NK-92 (cell line): ENCODE data around the gene TMEM202.
"Not testable (repeated sequence)": the region's sequence is repeated elsewhere in the genome, so short reads cannot be mapped to it uniquely, and the experiment has no call there.

ENCODE experiments used
- DNase-seq: peaks from one replicate; lab custom pipeline; 2025; ENCODE audit not compliant: unreplicated experiment; lab: John Stamatoyannopoulos, UW

Gene TMEM202, protein sequence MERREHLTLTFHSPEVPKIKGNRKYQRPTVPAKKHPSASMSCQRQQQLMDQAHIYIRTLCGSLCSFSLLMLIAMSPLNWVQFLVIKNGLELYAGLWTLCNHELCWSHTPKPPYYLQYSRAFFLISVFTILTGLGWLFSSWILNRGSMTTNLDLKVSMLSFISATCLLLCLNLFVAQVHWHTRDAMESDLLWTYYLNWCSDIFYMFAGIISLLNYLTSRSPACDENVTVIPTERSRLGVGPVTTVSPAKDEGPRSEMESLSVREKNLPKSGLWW

DNA sequence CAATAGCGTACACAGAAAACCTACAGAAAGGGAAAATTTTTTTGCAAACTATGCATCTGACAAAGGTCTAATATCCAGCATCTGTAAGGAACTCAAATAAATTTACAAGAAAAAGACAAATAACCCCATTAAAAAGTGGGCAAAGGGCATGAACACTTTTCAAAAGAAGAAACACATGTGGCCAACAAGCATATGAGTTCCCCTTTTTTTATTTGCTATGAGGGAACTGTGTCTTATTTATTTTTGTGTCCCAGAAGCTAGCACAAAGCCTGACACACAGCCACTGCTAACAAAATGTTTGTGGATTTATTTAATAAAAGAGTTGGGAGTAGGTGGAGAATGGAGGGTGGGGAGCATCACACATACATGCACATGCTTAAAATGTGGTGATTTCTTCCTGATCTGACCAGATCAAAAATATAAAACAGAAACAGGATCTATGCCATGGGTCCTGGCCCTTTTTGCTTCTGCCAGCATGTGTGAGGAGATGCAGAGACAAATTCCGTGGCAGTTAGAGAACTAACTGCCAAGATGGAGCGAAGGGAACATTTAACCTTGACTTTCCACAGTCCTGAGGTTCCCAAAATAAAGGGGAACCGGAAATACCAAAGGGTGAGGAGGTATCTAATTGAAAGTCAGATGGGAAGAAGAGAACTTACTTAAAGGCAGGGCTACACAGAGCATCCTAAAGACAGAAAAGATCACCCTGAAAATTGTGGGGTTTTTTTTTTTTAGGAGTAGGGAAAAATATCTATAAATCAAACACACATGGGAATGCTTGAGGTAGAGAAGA lies at the start of gene TMEM202:
Gene TMEM202 (plus strand): TSS at position 510 of the 793 bp plus-strand sequence. CDS start 22 bp downstream, at position 532.
- no peak for DNase-seq

DNA sequence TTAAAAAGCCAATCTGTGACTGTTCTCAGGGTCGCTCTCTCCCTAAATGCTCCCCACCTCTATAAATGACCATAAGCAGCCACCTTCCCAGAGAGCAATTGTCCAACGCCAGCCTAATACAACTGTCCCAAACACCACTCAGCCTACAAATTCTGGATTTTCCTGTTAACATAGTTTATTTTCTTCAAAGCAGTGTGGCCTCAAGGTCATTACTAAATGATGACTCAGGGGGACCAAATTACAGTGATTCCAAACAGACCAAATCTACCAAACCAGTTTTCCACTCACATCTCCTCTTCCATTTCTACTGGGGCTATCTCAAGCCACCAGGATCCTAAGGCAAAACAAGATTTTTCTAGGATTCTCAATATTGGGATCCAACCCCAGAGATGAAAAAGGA lies 44.8 kb upstream of the TMEM202 start:
- no peak for DNase-seq

DNA sequence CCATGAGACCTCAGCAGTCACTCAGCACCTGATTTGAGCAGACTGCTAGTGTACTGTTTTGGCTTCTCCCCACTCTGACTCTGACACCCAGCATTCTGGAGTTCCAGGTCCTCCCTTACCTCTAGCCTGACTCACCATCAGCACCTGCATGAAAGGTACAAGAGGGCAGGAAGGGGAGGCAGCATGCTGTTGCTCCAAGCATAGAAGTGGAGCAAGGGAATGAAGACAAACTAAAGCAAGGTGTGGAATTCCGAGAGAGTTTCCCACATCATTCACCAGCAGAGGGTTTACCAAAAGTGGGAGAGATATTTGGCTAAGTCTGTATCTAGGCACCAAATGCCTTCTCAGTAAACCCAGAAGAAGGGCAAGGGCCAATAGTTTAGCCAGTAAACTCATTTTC lies 43.6 kb upstream of the TMEM202 start:
- DNase-seq, result no peak

DNA sequence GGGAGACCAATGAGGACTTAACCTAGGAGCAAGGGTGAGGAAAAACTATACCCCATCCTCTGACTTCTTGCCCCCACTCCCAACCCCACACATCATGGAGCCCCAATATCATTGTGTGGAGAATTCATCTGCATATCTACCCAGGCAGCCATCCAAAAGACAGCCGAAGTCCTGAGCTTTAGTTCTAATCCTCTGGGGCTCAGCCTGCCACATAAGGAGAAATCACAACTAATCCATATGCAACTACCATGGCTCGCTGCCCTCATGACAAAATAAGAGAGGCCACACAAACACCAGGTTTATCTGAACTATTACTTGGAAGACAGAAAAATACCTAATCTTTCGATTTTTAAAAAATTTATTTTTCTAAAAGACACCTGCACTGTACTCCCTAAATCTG lies 40.0 kb upstream of the TMEM202 start:
- no peak for DNase-seq

DNA sequence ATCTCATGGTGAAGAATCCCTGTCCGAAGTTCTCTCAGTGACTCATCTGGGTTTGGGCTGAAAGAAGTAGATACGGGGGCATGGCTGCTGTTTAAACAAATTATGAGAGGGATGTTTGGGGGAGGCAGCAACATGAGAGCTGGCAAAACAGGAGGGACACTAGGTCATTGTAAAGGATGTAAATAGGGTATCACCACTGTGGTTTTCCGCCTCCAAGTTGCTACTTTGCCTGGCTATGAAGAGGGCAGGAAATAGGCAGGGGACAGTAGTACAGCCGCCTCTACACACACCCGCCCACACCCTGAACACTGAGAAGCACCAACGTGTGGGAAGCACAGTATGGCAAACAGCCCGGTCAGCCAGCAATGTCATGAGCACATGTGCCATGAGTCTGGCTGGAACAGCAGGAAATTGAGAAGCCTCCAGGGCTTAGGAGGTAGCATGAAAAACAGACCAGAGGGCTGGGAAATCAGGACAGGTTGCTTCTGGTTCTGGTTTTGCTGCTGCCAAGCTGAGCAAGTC lies 39.4 kb upstream of the TMEM202 start:
- DNase-seq, result no peak

DNA sequence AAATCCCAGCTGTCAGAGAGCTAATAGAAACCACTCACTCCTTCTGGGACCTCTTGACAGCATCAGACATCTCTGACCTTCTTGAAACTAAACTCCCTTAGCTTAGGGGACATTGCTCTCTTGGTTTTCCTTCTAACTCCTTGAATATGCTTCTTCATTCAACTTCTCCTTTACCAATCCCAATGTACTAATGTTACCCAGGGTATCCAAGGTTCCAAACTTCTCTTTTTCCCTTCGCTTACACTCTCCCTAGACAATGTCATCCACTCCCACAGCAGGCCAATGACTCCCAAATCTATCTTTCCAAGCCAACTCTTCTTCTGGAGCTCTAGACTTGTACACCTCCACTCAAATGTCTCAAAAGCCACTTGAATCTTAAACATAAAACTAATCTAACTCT lies 36.9 kb upstream of the TMEM202 start:
- DNase-seq, result no peak

DNA sequence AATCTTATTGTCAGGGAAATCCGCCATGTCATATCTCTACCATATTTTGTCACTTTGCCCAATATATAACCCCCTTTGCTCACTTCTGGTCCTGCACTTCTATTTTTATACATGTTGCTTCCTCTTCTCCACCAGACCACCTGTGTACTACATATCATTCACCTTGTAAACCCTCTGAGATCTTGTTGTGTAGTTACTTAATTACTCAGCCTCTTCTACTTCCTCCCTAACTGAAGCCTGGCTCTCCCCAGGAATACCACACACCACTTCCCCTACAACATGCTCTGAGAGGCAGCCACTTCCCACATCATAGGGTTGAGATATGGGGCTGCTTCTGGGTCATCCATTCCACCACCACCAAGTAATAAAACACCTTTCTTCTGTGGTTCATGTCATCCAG lies 32.3 kb upstream of the TMEM202 start:
- DNase-seq, result no peak

DNA sequence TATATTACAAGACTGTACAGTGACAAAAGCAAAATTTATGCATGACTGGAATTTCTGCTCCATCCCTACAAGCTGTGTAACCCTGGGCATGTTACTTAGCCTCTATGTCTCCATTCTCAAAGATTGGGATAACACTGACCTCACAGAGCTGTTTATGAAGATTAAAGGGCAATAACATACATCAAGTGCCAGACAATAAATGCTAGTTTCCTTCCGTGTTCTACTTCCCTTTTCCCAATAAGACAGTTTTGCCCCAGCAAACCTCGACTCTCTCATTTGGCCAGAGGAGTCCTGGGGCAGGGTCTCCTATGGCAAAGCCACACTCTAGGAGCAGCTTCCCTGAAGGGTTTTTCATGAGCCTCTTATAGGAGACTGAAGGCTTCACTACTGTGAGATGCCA lies 29.8 kb upstream of the TMEM202 start:
- no peak for DNase-seq

DNA sequence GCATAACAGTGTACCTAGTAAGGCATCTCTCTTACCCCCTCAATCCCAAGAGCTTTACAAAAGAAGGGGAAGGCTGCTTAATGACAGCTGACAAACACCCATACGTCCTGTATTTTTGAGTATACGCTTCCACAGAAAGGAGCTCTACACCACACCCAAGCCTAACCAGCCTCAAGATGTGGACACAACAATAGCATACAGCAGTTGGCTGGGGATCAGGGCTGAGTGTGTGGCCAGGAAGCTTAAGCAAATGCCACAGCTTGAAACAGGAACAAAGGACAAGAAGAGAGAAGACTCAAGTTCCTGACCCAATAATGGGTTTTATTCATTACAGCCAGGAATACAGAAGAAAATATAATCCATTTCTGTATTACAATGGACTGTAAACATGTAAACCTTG lies 29.2 kb upstream of the TMEM202 start:
- no peak for DNase-seq

DNA sequence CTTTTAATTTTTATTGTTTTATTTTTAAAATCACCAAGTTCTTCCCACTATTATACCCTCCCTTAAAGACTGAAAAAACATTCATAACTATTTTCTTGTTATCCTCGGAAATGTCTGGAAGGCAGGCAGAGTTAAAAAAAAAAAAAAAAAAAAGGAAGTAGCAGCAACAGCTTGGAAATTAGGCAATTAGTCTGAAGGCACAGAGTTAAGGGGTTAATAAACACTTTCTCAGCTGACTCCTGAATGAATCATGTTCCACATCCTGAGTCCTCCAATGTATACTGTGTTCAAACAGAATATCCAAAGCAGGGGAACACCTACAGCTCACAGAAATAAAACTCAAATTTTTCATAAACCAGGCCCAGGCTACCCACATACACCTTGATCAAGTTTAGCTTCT lies 28.1 kb upstream of the TMEM202 start:
- DNase-seq, result no peak

DNA sequence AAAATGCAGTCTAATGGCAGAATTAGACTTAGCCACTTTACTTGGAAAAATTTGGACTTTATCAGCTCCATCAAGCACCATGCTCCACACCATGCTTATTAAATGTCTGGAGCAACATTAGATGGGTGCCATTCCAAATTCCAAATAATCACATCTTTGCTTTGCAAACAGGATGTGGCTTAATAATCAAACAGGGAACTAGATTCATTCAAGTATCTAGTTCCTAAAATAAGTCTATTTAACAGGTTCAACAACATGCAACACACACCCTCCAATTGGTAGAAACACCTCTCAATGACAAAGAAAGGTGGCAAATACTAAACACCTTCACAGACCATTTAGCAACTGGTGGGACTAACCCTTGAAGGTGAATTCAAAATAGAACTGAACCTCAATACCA lies 25.7 kb upstream of the TMEM202 start:
- DNase-seq, result no peak

DNA sequence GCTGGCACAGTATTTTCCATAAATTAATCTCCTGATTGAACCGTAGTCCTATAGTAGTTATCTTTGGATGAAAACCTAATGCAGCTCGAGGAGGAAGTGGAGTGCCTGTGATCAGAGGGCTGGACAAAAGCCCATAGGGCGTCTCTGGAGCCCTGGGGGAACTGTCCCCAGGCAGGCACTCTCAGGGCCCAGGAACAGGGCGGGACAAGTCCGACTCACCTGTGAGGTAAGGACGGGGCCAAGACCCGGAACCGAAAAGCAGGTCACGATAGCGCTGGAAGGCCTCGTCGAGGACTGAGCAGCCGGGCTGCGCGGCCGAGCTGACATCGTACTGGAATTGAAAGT lies 22.6 kb upstream of the TMEM202 start:
- DNase-seq, result no peak

DNA sequence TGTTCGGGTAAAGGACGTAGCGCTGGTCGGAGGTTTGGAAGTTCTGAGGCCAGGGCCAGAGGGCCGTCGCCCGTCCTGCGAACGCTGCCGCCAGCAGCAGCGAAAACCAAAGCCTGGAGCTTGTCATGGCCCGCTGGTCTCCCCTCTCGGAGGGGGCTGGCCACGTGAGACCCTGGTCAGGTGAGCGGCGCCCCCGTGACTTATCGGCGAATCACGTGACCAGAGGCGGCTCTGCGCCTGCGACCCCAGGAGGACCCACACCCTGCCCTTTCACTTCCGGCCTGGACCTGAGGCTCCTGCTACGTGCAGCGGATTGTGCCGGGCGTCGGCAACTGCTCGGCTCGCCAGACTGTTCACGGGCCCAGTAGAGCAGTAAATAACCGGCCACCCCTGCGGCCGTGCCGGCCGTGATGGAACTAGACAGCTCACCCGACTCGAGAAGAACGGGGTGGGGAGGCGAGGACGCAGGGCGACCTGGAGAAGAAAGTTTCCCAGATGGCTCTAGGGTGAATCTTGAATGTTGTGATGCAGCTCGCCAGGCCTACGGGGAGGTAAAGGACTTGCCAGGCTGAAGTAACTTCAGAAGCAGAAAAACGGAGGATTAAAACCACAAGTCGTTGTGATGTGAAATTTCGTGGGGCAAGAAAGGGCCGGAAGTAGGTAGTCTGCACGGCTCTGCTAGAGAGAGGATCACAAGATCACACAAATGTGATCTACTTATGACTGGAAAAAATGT lies 22.1 kb upstream of the TMEM202 start, which contains the start of gene HEXA:
Gene HEXA (minus strand): TSS at position 169 of the 736 bp plus-strand sequence. CDS start 42 bp downstream, at position 127.
- DNase-seq, result peak; percentile 73

DNA sequence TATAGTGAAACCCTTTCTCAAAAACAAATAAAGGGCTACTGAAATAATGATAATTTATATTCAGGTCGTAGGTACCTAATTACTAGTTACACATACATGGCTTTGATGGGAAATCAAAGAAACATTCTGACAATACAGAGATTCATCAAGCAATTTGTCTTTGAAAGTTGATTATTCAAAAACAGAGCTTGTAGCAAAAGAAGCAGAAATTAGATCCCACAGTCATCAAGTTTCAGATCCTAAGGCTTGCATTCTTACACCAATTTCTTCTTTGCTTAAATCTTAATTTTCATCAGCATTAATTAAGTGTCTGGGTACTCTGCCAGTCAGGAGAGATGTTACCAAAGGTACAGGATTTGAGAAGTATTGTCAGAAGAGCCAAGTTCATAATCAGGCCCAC lies 20.8 kb upstream of the TMEM202 start:
- DNase-seq, result no peak

DNA sequence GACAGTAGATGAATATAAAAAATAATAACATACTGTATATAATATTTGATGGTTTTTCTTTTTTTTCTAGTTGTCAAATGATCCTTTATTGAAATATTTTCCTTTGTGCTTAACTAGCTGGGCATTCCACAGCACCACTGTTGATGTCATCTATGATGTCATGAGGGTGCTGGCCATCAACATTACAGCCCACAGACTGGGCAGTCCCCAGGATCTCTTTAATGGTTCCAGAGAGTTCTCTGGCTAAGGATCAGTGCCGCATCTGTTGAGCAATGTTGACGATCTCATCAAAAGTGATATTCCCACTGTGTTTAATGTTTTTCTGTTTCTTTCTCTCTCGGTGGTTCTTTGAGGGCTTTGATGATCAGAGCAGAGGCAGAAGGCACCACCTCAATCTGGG lies 19.0 kb upstream of the TMEM202 start:
- not testable (repeated sequence) for DNase-seq

DNA sequence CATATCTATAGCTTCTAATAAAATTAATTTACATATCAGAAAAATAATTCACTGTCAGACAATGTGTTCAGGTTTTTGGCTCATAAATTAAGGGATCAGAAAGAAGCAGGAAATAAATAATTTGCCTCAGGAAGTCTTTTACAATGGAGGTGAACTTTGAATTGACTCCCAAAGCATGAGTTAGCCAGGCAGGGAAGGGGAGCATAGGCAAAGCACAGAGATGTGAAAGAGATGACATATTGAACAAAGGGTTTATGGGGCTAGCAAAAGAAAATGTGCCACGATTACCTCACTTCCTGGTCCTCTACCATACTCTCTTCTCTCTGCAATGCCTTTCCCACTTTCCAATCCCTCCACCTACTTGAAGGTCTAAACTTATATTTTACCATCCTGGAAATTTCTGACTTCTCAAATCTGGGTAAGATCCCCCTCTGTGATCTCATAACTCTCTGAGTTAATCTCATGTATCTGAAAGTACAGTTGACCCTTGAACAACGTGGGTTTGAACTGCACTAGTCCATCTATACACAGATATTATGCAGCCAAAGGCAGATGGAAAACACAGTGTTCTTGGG lies 18.2 kb upstream of the TMEM202 start:
- DNase-seq, result no peak

DNA sequence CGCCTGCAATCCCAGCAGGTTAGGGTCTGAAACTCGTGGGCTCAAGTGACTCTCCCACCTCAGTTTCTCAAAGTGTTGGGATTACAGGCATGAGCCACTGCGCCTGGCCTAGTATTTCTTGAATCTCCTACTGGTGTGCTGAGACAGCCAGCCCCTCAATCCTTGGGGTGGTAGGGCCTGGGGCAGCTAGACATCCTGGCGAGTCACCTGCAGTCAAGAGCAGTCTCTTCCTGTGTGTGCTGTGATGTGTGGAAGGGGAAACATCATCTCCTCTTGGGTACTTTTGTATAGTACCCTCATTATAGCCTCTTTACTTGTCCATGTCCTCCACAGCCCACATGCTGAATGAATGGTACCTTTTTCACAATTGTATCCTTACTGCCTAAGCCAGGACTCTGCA lies 17.4 kb upstream of the TMEM202 start:
- DNase-seq, result no peak

DNA sequence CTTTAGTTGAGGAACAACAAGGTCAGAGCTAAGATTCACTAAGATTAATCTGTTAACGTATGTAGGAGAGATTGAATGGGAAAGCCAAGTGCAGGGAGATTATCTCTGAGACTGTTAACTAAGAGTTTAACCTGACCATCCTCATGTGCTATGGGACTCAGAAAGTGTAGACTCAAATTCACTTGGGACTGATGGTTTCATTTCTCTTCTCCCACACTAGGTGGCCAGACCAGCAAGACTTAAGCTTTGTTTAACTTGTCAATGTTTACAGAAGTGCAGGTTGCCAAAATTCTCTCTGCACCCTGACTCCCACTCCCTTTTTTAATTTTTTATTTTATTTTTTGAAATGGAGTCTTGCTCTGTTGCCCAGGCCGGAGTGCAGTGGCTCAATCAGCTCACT lies 16.0 kb upstream of the TMEM202 start:
- no peak for DNase-seq

DNA sequence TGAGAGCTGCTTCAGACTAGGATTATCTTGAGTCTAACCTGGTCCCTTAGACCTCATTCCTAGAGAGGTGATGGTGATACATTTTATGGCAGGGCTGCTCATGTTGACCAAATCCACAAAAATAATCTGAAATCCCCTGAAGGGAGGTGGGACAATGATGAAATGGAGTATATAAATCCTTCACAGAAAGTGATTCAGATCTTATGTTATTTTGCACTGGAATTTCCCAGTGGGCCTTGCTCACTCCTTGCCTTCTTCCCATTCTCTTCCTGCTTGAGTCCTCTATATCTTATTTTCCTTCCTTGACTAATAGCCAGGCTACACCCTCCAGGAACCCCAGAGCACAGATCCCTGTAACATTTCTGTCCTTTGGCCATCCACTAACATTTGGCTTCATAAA lies 10.4 kb upstream of the TMEM202 start:
- no peak for DNase-seq

DNA sequence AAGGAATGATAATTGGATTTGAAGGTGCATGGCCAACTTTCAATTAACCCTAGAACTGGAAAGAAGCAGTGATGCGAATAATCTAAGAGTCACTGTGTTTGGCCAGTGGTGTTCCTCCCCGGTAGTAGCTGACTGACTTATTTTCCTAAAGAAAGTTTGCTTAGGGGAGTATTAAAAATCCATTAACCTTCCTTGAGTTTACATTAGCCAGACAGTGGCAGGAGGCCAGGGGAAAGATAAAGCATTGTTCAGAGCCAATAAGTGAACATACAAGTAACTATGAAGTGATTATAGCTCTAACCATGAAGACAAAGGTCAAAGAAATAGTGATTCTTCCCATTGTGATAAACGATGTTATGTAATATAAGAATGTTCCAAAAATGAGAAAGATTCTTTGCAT lies 8.9 kb upstream of the TMEM202 start:
- no peak for DNase-seq

DNA sequence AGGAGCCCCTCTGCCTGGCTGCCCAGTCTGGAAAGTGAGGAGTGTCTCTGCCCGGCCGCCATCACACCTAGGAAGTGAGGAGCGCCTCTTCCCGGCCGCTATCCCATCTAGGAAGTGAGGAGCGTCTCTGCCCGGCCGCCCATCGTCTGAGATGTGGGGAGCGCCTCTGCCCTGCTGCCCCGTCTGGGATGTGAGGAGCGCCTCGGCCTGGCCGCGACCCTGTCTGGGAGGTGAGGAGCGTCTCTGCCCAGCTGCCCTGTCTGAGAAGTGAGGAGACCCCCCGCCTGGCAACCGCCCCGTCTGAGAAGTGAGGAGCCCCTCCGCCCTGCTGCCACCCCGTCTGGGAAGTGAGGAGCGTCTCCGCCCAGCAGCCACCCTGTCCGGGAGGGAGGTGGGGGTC lies 1.8 kb upstream of the TMEM202 start:
- DNase-seq, result not testable (repeated sequence)
